MCF 10A (cell line): ENCODE results near the gene GPR143. TPM values are rescaled to one million over a fixed set of nuclear protein-coding genes. Genes with fewer than 3 reads are reported as not detected.

ENCODE experiments used
- BruUV-seq: library from RNA; stranded (reverse); fragments of 400-500 nt; replicated peaks from 2 replicates; lab custom pipeline; 2021; lab: Mats Ljungman, UMichigan
- CTCF ChIA-PET: fragments of 300-600 bp; sonication (Branson Sonifier 250); formaldehyde crosslinking; extraction: SDS; loops from one replicate; lab custom pipeline; 2021; ENCODE audit warnings: antibody characterized with exemption, inconsistent platforms; lab: Yijun Ruan, JAX
- POLR2A ChIA-PET: fragments of 300-600, 350-650 bp; sonication (Branson Sonifier 250); formaldehyde crosslinking; extraction: SDS; loops from one replicate; lab custom pipeline; 2020; ENCODE audit warnings: antibody characterized with exemption, inconsistent platforms; lab: Yijun Ruan, JAX
- DNase-seq: peaks from one replicate; pipeline ENCODE4 v3.0.0-alpha.2; 2018; ENCODE audit not compliant: unreplicated experiment
- H3K27ac Mint-ChIP-seq: one replicate; pipeline ENCODE4 v1.8.0; 2022; ENCODE audit warnings: mild to moderate bottlenecking, low read depth, mixed read lengths; ENCODE audit not compliant: unreplicated experiment
- H3K27me3 Mint-ChIP-seq: one replicate; pipeline ENCODE4 v1.8.0; 2022; ENCODE audit warnings: mixed read lengths; ENCODE audit not compliant: insufficient read depth, unreplicated experiment
- H3K36me3 Mint-ChIP-seq: one replicate; pipeline ENCODE4 v1.8.0; 2022; ENCODE audit warnings: mild to moderate bottlenecking, moderate library complexity, mixed read lengths; ENCODE audit not compliant: insufficient read depth, unreplicated experiment
- H3K4me1 Mint-ChIP-seq: one replicate; pipeline ENCODE4 v1.8.0; 2022; ENCODE audit warnings: mixed read lengths; ENCODE audit not compliant: insufficient read depth, unreplicated experiment
- H3K4me3 Mint-ChIP-seq: one replicate; pipeline ENCODE4 v1.8.0; 2022; ENCODE audit warnings: mild to moderate bottlenecking, moderate library complexity, mixed read lengths; ENCODE audit not compliant: unreplicated experiment
- H3K9me3 Mint-ChIP-seq: one replicate; pipeline ENCODE4 v1.8.0; 2022; ENCODE audit warnings: mixed read lengths; ENCODE audit not compliant: unreplicated experiment
- CTCF ChIP-seq: fragments of 200-600 bp; IDR thresholded peaks from one replicate; pipeline ENCODE4 v1.8.0; 2022; ENCODE audit warnings: antibody characterized with exemption, mild to moderate bottlenecking; ENCODE audit not compliant: unreplicated experiment
- intact Hi-C: fragments of 100-400 bp; cut with micrococcal nuclease; formaldehyde crosslinking; loops from 2 replicates; pipeline ENCODE4 v1.14.1; 2022
- total RNA-seq: library from RNA; stranded (reverse); gene quantifications from 2 replicates; pipeline ENCODE4 v1.2.3, GENCODE V29; 2022

GPR143 gene
- total RNA-seq, 1 experiment from 2014 or later, result 0.77 TPM

GRCh38 chrX:9677098-9677739 lies 88.4 kb downstream of the GPR143 start:
- BruUV-seq, result no TSS peak
- intact Hi-C loops, result no loop called here
- no peak overlapping the region for H3K4me3 Mint-ChIP-seq
- peaks cover 4% of the 10 kb centered on the region for H3K36me3 Mint-ChIP-seq
- DNase-seq, result no peak
- peaks cover 18% of the 10 kb centered on the region for H3K4me1 Mint-ChIP-seq
- TF ChIP-seq CTCF, result no peak
- ChIA-PET CTCF (interaction anchor here (0.5 to 1.2 kb wide), 5 partner anchors 12 to 1222 kb away, joined by 3 read pairs; no protein-coding TSS in a partner anchor), POLR2A (no interaction called here)
- H3K27ac Mint-ChIP-seq, result no peak overlapping the region
- no peaks in the 10 kb centered on the region for H3K9me3 Mint-ChIP-seq
- H3K27me3 Mint-ChIP-seq, result peaks cover 8% of the 10 kb centered on the region

GRCh38 chrX:9676738-9677097 lies 88.9 kb downstream of the GPR143 start:
- Mint-ChIP-seq H3K27me3 (peaks cover 3% of the 10 kb centered on the region), H3K4me3 (no peak overlapping the region), H3K9me3 (no peaks in the 10 kb centered on the region), H3K4me1 (peaks cover 16% of the 10 kb centered on the region), H3K36me3 (peaks cover 4% of the 10 kb centered on the region), H3K27ac (no peak overlapping the region)
- no peak for DNase-seq
- no peak for TF ChIP-seq CTCF
- BruUV-seq, result no TSS peak
- POLR2A ChIA-PET, result no interaction called here
- intact Hi-C loops, result no loop called here
- CTCF ChIA-PET, result interaction anchor here (0.5 to 1.1 kb wide), 4 partner anchors 12 to 1222 kb away, joined by 3 read pairs; no protein-coding TSS in a partner anchor

GRCh38 chrX:9676306-9676705 lies 89.3 kb downstream of the GPR143 start:
- H3K27me3 Mint-ChIP-seq, result no peaks in the 10 kb centered on the region
- CTCF ChIA-PET, result interaction anchor here (0.5 to 1.1 kb wide), 4 partner anchors 11 to 700 kb away, joined by 3 read pairs; no protein-coding TSS in a partner anchor
- no peak for DNase-seq

More at GRCh38 chrX:9676306-9676705, 89.3 kb downstream of the GPR143 start:
- intact Hi-C loops, result no loop called here
- H3K27ac Mint-ChIP-seq, result no peak overlapping the region
- no peaks in the 10 kb centered on the region for H3K9me3 Mint-ChIP-seq
- H3K4me1 Mint-ChIP-seq, result peaks cover 12% of the 10 kb centered on the region
- H3K4me3 Mint-ChIP-seq, result no peak overlapping the region
- BruUV-seq, result no TSS peak
- POLR2A ChIA-PET, result no interaction called here
- no peak for TF ChIP-seq CTCF
- peaks cover 4% of the 10 kb centered on the region for H3K36me3 Mint-ChIP-seq

Other genes with a start within 250 kb of the GPR143 start
- 1.2 and 2.2 TPM in 2 replicates for gene SHROOM2, start 20.6 kb upstream of the GPR143 start, total RNA-seq
- gene CLDN34, start 201.5 kb upstream of the GPR143 start, total RNA-seq, result not detected in 2 replicates